HPDE6-E6E7 (cell line): ENCODE measurements around the gene CEP89.
"Not testable (repeated sequence)": the region's sequence is repeated elsewhere in the genome, so short reads cannot be mapped to it uniquely, and the experiment has no call there.

ENCODE experiments used
- DNase-seq: peaks from one replicate; pipeline ENCODE4 v3.0.0; 2011; ENCODE audit warnings: missing footprints; ENCODE audit errors: extremely low spot score

CEP89 gene

GRCh38 chr19:32971715-32972540, at the start of gene CEP89, which contains the start of gene FAAP24:
CEP89 (minus strand) TSS chr19:32971958; CDS start chr19:32971874, 84 bp downstream.
FAAP24 (plus strand) TSS chr19:32972242; CDS start chr19:32973197, 955 bp downstream.
- DNase-seq: peak; percentile 99

GRCh38 chr19:33010891-33011290, 39.1 kb upstream of the CEP89 start:
- not testable (repeated sequence) for DNase-seq

DNA sequence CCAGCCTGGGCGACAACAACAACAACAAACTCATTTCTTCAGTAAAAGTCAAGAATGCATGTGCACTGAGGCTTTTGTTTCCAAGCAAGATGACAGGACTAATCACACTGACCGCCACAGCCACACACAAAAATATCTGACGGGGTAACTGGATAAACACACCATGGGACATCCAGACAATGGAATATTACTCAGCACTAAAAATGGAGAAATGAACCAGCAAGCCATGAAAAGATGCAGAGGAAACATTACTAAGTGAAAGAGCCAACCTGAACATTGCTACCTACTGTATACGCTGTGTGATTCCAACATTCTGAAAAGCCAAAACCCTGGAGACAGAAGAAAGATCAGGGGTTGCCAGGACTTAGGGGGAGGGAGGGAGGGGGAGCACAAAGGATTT, 37.0 kb upstream of the CEP89 start:
- no peak for DNase-seq

GRCh38 chr19:33005440-33005839, 33.7 kb upstream of the CEP89 start:
- peak; percentile 12 for DNase-seq

DNA sequence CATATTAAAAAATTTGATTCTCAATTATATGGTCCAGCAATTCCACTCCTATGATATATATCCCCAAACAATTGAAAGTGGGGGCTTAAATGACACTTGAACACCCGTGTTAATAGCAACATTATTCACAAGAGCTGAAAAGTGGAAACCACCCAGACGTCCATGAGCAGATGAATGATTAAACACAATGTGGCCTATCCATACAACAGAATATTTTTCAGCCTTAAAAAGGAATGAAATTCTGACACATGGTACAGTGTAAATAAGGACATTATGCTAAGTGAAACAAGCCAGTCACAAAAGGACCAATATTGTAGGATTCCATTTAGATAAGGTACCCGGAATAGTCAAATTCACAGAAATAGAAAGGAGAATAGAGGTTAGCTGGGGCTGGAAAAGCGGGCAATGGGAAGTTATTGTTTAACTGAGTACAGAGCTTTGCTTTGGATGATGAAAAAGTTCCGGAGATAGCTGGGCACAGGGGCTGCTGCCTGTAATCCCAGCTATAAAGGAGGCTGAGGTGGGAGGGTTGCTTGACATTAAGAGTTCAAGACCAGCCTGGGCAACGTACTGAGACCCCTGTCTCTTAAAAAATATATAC, 31.8 kb upstream of the CEP89 start:
- not testable (repeated sequence) for DNase-seq

DNA sequence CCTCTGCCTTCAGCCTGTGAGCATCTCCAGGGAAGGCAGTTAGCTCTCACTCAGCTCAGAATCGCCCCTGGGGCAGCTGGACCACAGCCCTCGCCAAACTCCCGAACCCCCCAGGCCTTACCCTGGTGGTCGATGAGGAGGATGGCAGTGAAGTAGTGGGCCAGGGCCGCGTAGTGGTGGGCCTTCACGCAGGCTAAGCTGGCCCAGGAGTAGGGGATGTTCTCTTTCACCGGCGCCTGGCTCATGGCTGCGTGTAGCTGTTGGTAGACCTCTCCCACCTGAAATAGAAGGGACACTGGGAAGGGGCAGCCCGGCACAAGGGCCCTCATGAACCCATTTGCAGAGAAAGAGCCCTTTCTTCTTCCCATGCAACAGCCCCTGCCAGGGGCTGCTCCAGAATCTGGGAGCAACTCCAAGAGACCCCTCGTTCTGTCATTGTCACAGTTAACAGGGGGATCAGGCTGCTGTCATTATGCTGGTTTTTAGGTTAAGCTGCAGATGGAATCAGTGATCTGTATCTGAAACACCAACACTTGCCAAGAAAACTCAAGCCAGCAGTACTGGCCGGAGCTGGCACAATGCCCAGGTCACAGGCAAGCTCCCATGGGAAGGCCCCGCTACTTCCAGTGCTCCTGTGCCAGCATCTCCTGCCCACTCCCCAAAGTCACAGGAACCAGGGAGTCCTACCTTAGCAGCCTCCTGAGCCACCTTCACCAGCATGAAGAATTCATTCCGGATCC, 30.5 kb upstream of the CEP89 start:
- DNase-seq: not testable (repeated sequence)

GRCh38 chr19:33000910-33001309, 29.2 kb upstream of the CEP89 start:
- DNase-seq: no peak

GRCh38 chr19:33000510-33000909, 28.8 kb upstream of the CEP89 start:
- DNase-seq: no peak

- DNase-seq: no peak
Observed at GRCh38 chr19:32998722-32999121, 27.0 kb upstream of the CEP89 start.

GRCh38 chr19:32997716-32998355, 26.1 kb upstream of the CEP89 start:
- DNase-seq: no peak

- not testable (repeated sequence) for DNase-seq
Observed at GRCh38 chr19:32997061-32997464, 25.3 kb upstream of the CEP89 start.

DNA sequence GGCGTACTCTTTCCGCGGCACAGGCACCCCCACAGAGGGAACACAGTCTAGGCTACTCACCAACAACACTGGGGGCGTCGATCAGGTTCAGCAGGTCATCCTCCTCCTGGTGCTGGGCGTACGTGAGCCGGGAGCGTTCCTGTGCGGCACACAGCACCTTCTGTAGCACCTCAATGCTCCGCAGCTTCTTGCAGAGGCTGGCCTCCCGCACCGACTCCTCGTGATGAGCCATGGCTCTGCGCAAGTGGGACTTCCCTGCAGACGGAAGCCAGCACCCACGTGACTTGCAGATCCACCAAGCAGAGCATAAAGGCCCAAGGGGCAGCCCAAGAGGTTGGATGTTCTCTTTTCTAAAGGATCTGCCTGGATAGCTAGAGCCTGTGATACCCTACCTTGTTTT, 24.2 kb upstream of the CEP89 start:
- not testable (repeated sequence) for DNase-seq

DNA sequence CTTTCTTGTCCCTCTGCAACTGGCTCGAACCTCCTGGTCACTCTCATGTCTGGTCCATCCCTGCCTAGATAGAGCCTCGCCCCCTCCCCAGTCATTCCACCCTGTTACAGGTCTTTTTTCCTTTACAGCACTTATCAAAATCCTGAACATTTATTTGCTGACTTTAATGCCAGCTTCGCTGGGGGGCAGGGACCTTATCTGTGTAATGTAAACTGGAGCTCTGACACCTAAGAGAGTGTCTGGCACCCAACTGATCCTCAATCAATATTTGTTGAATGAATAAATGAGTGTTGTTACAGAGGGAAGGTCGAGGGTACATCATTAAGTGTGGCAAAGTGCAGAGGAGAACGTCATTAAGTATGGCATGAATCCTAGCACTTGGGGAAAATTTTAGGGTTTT, 17.0 kb upstream of the CEP89 start:
- no peak for DNase-seq

GRCh38 chr19:32988254-32988653, 16.5 kb upstream of the CEP89 start:
- not testable (repeated sequence) for DNase-seq

DNA sequence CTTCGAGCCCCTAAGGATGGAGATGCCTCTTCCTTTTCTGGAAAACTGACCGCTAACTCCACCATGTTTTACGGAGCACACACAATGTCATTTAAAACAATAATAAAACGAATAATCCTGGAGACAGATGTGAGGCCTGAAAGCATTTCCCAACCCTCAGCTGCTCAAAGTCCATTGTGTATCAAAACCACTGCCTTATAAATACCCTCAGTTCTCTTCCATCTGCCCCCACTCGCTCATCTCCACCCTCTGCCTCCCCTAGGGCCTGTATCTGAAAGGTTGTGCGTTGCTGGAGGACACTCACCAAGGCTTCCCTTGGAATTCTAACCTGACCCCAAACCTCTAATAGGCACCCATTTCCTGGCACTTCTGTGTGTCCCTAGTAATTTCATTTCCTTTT, 10.7 kb upstream of the CEP89 start:
- not testable (repeated sequence) for DNase-seq

DNA sequence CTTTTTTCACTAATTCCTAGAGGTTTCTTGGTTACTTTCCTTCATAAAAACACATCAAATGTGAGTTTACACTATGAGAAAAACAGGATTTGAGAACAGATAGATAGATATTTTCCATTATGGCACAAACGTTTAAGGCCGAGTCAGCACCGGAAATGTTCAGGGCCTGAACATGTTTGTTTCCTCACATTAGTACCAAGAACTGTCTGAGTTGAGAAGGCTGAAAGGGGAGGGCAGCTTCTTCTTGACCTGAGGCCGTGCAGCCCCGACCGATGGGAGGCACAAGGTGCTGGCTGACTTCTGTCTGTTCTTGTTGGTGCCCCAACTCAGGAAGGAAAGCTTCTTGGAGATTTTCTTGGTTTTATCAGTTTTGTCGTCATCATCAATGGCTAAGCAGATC, 8.0 kb upstream of the CEP89 start:
- not testable (repeated sequence) for DNase-seq

- DNase-seq: not testable (repeated sequence)
Observed at GRCh38 chr19:32977813-32978212, 6.1 kb upstream of the CEP89 start.

GRCh38 chr19:32977280-32977679, 5.5 kb upstream of the CEP89 start:
- DNase-seq: no peak

DNA sequence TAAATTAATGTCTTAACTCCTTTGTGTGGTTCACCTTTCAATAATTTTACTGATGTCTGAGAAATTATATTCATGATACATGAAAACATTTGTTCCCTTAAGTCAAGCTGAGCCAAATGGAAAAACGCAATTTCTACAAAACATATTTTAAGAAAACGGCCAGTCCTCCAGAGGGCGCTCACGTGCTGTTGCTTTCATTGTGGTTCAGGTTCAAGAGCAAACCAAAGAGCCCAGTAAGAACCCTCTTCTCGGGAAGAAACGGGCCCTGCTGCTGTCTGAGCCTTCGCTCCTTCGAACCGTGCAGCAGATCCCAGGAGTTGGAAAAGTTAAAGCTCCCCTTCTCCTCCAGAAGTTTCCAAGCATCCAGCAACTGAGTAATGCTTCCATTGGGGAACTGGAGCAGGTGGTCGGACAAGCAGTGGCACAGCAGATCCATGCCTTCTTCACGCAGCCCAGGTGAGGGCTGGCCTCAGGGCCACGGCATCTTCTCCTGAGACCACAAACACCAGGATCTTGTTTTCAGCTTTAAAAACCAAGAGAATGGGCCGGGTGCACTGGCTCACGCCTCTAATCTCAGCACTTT, 4.6 kb upstream of the CEP89 start:
- no peak for DNase-seq

DNA sequence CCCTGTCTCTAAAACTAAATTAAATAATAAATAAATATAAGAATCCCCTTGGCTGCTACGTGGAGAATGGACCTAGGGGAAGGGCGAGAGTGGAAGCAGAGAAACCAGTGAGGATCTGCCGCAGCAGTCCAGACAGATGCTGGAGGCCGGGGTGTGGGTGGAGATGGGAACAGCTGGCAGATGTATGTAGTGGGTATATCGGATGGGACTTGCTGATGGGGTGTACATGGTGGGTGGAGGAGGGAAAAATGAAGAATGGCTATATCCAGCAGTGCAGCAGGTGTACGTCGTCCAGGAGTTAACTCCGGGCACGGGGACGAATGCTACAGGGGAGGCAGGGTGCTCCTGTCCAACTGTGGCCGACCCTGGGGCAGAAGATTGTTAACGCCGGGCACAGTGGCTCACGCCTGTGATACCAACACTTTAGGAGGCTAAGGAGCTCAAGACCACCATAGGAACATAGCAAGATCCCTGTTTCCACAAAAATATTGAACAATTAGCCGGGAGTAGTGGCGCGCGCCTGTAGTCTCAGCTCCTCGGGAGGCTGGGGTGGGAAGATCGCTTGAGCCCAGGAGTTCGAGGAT, 654 bp downstream of the CEP89 start:
- DNase-seq: no peak

DNA sequence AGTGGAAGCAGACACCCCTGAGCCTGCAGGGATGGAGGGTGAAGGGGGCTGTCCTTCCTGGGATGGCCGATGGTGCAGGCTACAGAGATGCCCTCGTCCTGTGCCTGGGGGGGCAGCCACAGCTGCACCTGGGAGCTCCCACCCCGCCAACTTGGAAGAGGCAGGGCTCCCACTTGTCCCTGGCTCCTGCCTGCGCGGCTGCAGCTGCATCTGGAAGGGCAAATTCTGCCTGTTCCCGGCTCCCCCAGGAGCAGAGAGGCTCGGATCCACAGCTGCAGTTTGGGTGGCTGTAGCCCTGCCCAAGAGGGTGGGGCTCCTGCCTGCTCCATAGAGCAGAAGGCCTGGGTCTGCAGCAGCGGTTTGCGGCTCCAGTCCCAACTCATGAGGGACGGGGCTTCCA, 2.2 kb downstream of the CEP89 start:
- no peak for DNase-seq
